Measurements from ENCODE around the gene PLB1. TPM values are rescaled to one million over a fixed set of nuclear protein-coding genes. Genes with fewer than 3 reads are reported as not detected.

The PLB1 gene
- total and polyA plus RNA-seq, 2 experiments from 2014 or later: 0.06 to 0.21 TPM

GRCh38 chr2:28661589-28662001 is 165.7 kb downstream of the PLB1 start:
- H3K4me1 Mint-ChIP-seq: peaks cover 7% of the 10 kb centered on the region
- DNase-seq (ENCODE audit: low spot score) (no peak), ATAC-seq (no peak)
- Histone ChIP-seq H3K4me1 (ENCODE audit: insufficient read depth) (no peaks in the 10 kb centered on the region), H3K4me3 (no peak overlapping the region), H3K79me2 (replicated peaks; ENCODE audit: insufficient read depth) (no peaks in the 10 kb centered on the region), H3K4me2 (no peak overlapping the region), H3K9me2 (ENCODE audit: insufficient read depth) (no peaks in the 10 kb centered on the region), H2AFZ (no peak overlapping the region), H3K27ac (ENCODE audit: low read depth) (no peak overlapping the region), H4K20me1 (replicated peaks; ENCODE audit: insufficient read depth) (no peaks in the 10 kb centered on the region), H3F3A (replicated peaks; ENCODE audit: low read depth) (no peaks in the 10 kb centered on the region), H3K36me3 (ENCODE audit: insufficient read depth) (no peaks in the 10 kb centered on the region), H3K27me3 (ENCODE audit: insufficient read depth) (no peaks in the 10 kb centered on the region)
- TF ChIP-seq ZNF462 (CRISPR knock-in tag; IDR thresholded peaks at IDR 0.05): no peak
- TF ChIP-seq ETS1 (IDR thresholded peaks at IDR 0.05): no peak
- TF ChIP-seq REST (IDR thresholded peaks at IDR 0.05; ENCODE audit: unreplicated experiment): no peak
- TF ChIP-seq CTCF (conservative IDR thresholded peaks at IDR 0.05; ENCODE audit: low read depth in 2 of 2): no peak
- no peak for TF ChIP-seq POLR2AphosphoS5 (IDR thresholded peaks at IDR 0.05; ENCODE audit: low read depth)
- no peak for TF ChIP-seq NANOG (IDR thresholded peaks at IDR 0.05; ENCODE audit: borderline replicate concordance)
- no peak for TF ChIP-seq EZH2phosphoT487 (IDR thresholded peaks at IDR 0.05; ENCODE audit: unreplicated experiment)
- no peak for TF ChIP-seq ZNF114 (CRISPR knock-in tag; IDR thresholded peaks at IDR 0.05)
- TF ChIP-seq EZH2 (IDR thresholded peaks at IDR 0.05; ENCODE audit: low read depth, unreplicated experiment): no peak
- no peak for TF ChIP-seq JUNB (IDR thresholded peaks at IDR 0.05; ENCODE audit: unreplicated experiment)
- TF ChIP-seq STAT1 (IDR thresholded peaks at IDR 0.05; ENCODE audit: unreplicated experiment): no peak
- H3K4me3 Mint-ChIP-seq: no peak overlapping the region
- H3K27ac Mint-ChIP-seq: no peak overlapping the region; the same call in 1 of the 2 replicates
- H3K9me3 Mint-ChIP-seq: peaks cover 3% of the 10 kb centered on the region; the same call in 1 of the 3 replicates
- H3K36me3 Mint-ChIP-seq (ENCODE audit: low read depth): no peaks in the 10 kb centered on the region
- peaks cover 6% of the 10 kb centered on the region for H3K27me3 Mint-ChIP-seq (ENCODE audit: insufficient read depth, low read depth, poor library complexity)
